Spleen (tissue), 7 donors: ENCODE measurements around the gene ENTPD3.

Experiments
- POLR2A ChIP-seq, 3 donors: fragments of 450-650 bp; IDR thresholded peaks; one replicate each; pipeline ENCODE4 v1.5.1; 2017; ENCODE audit warnings: antibody characterized with exemption in 3 of 3, mild to moderate bottlenecking in 1 of 3
- POLR2AphosphoS5 ChIP-seq, 3 donors: sonication (generic); formaldehyde crosslinking; IDR thresholded peaks; one replicate each; pipeline ENCODE4 v1.5.1; 2017; ENCODE audit warnings: antibody characterized with exemption in 3 of 3
- TF ChIP-seq, protein P1 (sequence below), 11 experiments: fragments of 200-600 bp in 7 of 11; fragments of 450-650 bp in 4 of 11; sonication (generic) in 4 of 11; IDR thresholded peaks in 8 of 11; conservative IDR thresholded peaks in 3 of 11; 1 replicate in 7 of 11; 2 replicates in 4 of 11; pipeline versions ENCODE4 v1.4.0 to v1.8.0; 2016 to 2021; ENCODE audit warnings: antibody characterized with exemption in 11 of 11, inconsistent platforms in 4 of 11, mild to moderate bottlenecking in 1 of 11
- donor health status: DM: no; HTN: no; CAD: no; lungs with moderate emphysema.
- donor health status: DM: no; HTN: no; CAD: no.
- donor health status: DM: no; HTN: no; CAD: no.

GRCh38 chr3:40397129-40397528 lies 10.1 kb downstream of the ENTPD3 start:
- TF ChIP-seq, protein P1, sequence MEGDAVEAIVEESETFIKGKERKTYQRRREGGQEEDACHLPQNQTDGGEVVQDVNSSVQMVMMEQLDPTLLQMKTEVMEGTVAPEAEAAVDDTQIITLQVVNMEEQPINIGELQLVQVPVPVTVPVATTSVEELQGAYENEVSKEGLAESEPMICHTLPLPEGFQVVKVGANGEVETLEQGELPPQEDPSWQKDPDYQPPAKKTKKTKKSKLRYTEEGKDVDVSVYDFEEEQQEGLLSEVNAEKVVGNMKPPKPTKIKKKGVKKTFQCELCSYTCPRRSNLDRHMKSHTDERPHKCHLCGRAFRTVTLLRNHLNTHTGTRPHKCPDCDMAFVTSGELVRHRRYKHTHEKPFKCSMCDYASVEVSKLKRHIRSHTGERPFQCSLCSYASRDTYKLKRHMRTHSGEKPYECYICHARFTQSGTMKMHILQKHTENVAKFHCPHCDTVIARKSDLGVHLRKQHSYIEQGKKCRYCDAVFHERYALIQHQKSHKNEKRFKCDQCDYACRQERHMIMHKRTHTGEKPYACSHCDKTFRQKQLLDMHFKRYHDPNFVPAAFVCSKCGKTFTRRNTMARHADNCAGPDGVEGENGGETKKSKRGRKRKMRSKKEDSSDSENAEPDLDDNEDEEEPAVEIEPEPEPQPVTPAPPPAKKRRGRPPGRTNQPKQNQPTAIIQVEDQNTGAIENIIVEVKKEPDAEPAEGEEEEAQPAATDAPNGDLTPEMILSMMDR (IDR thresholded peaks at IDR 0.05 in 8 of 11, conservative IDR thresholded peaks at IDR 0.05 in 3 of 11), result no peak
- no peak for TF ChIP-seq POLR2A (IDR thresholded peaks at IDR 0.05)
- TF ChIP-seq POLR2AphosphoS5 (IDR thresholded peaks at IDR 0.05), result no peak
